IMR-90 (cell line): ENCODE results near the gene ZCCHC14. TPM values are rescaled to one million over a fixed set of nuclear protein-coding genes. Genes with fewer than 3 reads are reported as not detected.

Source experiments
- ATAC-seq: fragments of 200-7000 bp; cut with Tn5 transposase; 2 replicates; pipeline ENCODE4 v1.9.1; 2020; ENCODE audit warnings: low read depth, mild to moderate bottlenecking, moderate library complexity
- BruUV-seq: library from RNA; stranded (reverse); fragments of 400-500 nt; replicated peaks from 2 replicates; lab custom pipeline; 2021; lab: Mats Ljungman, UMichigan
- CTCF ChIA-PET: fragments of 300-600 bp; formaldehyde crosslinking; extraction: SDS; loops from one replicate; lab custom pipeline; 2021; ENCODE audit warnings: antibody characterized with exemption; lab: Yijun Ruan, JAX
- POLR2A ChIA-PET: fragments of 300-600 bp; sonication (Branson Sonifier 250); formaldehyde crosslinking; loops from one replicate; lab custom pipeline; 2022; ENCODE audit warnings: antibody characterized with exemption; ENCODE audit not compliant: unreplicated experiment; lab: Charles Lee
- DNase-seq: peaks from one replicate; pipeline ENCODE4 v3.0.0; 2013
- H2AFZ ChIP-seq: replicated peaks from 2 replicates; pipeline ENCODE3; 2013; ENCODE audit warnings: low read length, mild to moderate bottlenecking; ENCODE audit not compliant: poor library complexity
- H2AK5ac ChIP-seq: 2 replicates; pipeline ENCODE4 v1.6.1; 2013; ENCODE audit warnings: low read depth, low read length, inconsistent platforms
- H2AK9ac ChIP-seq: replicated peaks from 2 replicates; pipeline ENCODE3; 2013; ENCODE audit warnings: mild to moderate bottlenecking, low read depth, low read length, moderate library complexity; ENCODE audit not compliant: poor library complexity
- H2BK120ac ChIP-seq: 2 replicates; pipeline ENCODE4 v1.6.1; 2013; ENCODE audit warnings: low read depth, low read length, inconsistent platforms
- H2BK15ac ChIP-seq: 3 replicates; pipeline ENCODE4 v1.6.1; 2013; ENCODE audit warnings: low read depth, low read length, inconsistent platforms
- H2BK20ac ChIP-seq: 2 replicates; pipeline ENCODE4 v1.6.1; 2013; ENCODE audit warnings: low read depth, mild to moderate bottlenecking, inconsistent platforms, low read length, moderate library complexity
- H2BK5ac ChIP-seq: 2 replicates; pipeline ENCODE4 v1.6.1; 2013; ENCODE audit warnings: mild to moderate bottlenecking, low read depth, low read length, inconsistent platforms; ENCODE audit not compliant: poor library complexity, severe bottlenecking
- H3K14ac ChIP-seq: replicated peaks from 2 replicates; pipeline ENCODE4 v1.6.1; 2013; ENCODE audit warnings: low read depth, low read length, inconsistent platforms
- H3K18ac ChIP-seq: 2 replicates; pipeline ENCODE4 v1.6.1; 2013; ENCODE audit warnings: low read depth, low read length, control low read depth
- H3K23ac ChIP-seq: 2 replicates; pipeline ENCODE4 v1.6.1; 2013; ENCODE audit warnings: low read depth, low read length, inconsistent platforms
- H3K27ac ChIP-seq: 2 replicates; pipeline ENCODE4 v1.5.1; 2013; ENCODE audit warnings: mild to moderate bottlenecking, control low read depth, low read length; ENCODE audit not compliant: insufficient read depth
- H3K27me3 ChIP-seq: 2 replicates; pipeline ENCODE4 v1.6.1; 2013; ENCODE audit warnings: low read length; ENCODE audit not compliant: control insufficient read depth, insufficient read depth
- H3K36me3 ChIP-seq: 2 replicates; pipeline ENCODE4 v1.6.1; 2013; ENCODE audit warnings: low read length, mixed read lengths; ENCODE audit not compliant: control insufficient read depth, insufficient read depth
- H3K4ac ChIP-seq: 2 replicates; pipeline ENCODE4 v1.6.1; 2013; ENCODE audit warnings: low read depth, low read length, inconsistent platforms
- H3K4me1 ChIP-seq: 2 replicates; pipeline ENCODE4 v1.6.1; 2013; ENCODE audit warnings: low read length, mixed read lengths; ENCODE audit not compliant: control insufficient read depth, insufficient read depth
- H3K4me2 ChIP-seq: 2 replicates; pipeline ENCODE4 v1.6.1; 2013; ENCODE audit warnings: low read depth, mild to moderate bottlenecking, control low read depth, low read length, moderate library complexity
- H3K4me3 ChIP-seq: 2 replicates; pipeline ENCODE4 v1.5.1; 2013; ENCODE audit warnings: low read depth, mild to moderate bottlenecking, control low read depth, low read length, moderate library complexity; ENCODE audit not compliant: insufficient read depth
- H3K56ac ChIP-seq: 2 replicates; pipeline ENCODE4 v1.6.1; 2013; ENCODE audit warnings: low read length, inconsistent platforms; ENCODE audit not compliant: insufficient read depth; ENCODE audit errors: extremely low read depth
- H3K79me1 ChIP-seq, 2 experiments: 2 replicates each; pipeline ENCODE4 v1.6.1; 2013; ENCODE audit warnings: low read length in 2 of 2, inconsistent platforms in 1 of 2, low read depth in 1 of 2
- H3K9ac ChIP-seq: 2 replicates; pipeline ENCODE4 v1.6.1; 2013; ENCODE audit warnings: low read depth, low read length, control low read depth
- H3K9me1 ChIP-seq: 2 replicates; pipeline ENCODE4 v1.6.1; 2013; ENCODE audit warnings: low read length, inconsistent platforms; ENCODE audit not compliant: insufficient read depth
- H3K9me3 ChIP-seq: 2 replicates; pipeline ENCODE4 v1.6.1; 2013; ENCODE audit warnings: low read length; ENCODE audit not compliant: control insufficient read depth, insufficient read depth
- H4K20me1 ChIP-seq: 2 replicates; pipeline ENCODE4 v1.6.1; 2013; ENCODE audit warnings: low read length, inconsistent platforms; ENCODE audit not compliant: insufficient read depth
- H4K5ac ChIP-seq: 2 replicates; pipeline ENCODE4 v1.6.1; 2013; ENCODE audit warnings: mild to moderate bottlenecking, low read depth, low read length, control low read depth
- H4K8ac ChIP-seq, 2 experiments: 2 replicates each; pipeline ENCODE4 v1.6.1; 2013; ENCODE audit warnings: low read depth in 2 of 2, low read length in 2 of 2, control low read depth in 1 of 2, inconsistent platforms in 1 of 2
- H4K91ac ChIP-seq: 2 replicates; pipeline ENCODE4 v1.6.1; 2013; ENCODE audit warnings: low read depth, low read length, inconsistent platforms; ENCODE audit not compliant: insufficient read depth
- BHLHE40 ChIP-seq: fragments of 150-350 bp; IDR thresholded peaks from 2 replicates; pipeline ENCODE4 v1.6.1; 2016; ENCODE audit warnings: mild to moderate bottlenecking, low read depth, low read length
- CHD1 ChIP-seq: IDR thresholded peaks from 2 replicates; pipeline ENCODE4 v1.6.1; 2012; ENCODE audit warnings: low read depth, low read length, improper control_type of control experiment
- FOS ChIP-seq: fragments of 150-350 bp; IDR thresholded peaks from 2 replicates; pipeline ENCODE4 v1.6.1; 2016; ENCODE audit warnings: low read depth, low read length
- MAFK ChIP-seq: IDR thresholded peaks from 2 replicates; pipeline ENCODE4 v1.6.1; 2012; ENCODE audit warnings: low read depth, low read length, improper control_type of control experiment
- MAZ ChIP-seq: IDR thresholded peaks from 2 replicates; pipeline ENCODE4 v1.6.1; 2012; ENCODE audit warnings: low read depth, mild to moderate bottlenecking, low read length, improper control_type of control experiment, moderate library complexity, borderline replicate concordance
- MXI1 ChIP-seq: IDR thresholded peaks from 2 replicates; pipeline ENCODE4 v1.6.1; 2012; ENCODE audit warnings: low read depth, mild to moderate bottlenecking, low read length, moderate library complexity, borderline replicate concordance
- NFE2L2 ChIP-seq: fragments of 150-350 bp; IDR thresholded peaks from 2 replicates; pipeline ENCODE4 v1.6.1; 2016; ENCODE audit warnings: low read depth, mild to moderate bottlenecking, low read length
- RAD21 ChIP-seq: IDR thresholded peaks from 2 replicates; pipeline ENCODE4 v1.6.1; 2012; ENCODE audit warnings: low read length, improper control_type of control experiment
- RCOR1 ChIP-seq: IDR thresholded peaks from 2 replicates; pipeline ENCODE4 v1.6.1; 2012; ENCODE audit warnings: mild to moderate bottlenecking, low read length, improper control_type of control experiment; ENCODE audit not compliant: insufficient replicate concordance
- RFX5 ChIP-seq: IDR thresholded peaks from 2 replicates; pipeline ENCODE4 v1.8.0; 2012; ENCODE audit warnings: low read depth, mild to moderate bottlenecking, low read length, moderate library complexity
- SMC3 ChIP-seq: fragments of 150-350 bp; IDR thresholded peaks from 2 replicates; pipeline ENCODE4 v1.6.1; 2016; ENCODE audit warnings: low read depth, mild to moderate bottlenecking, antibody characterized with exemption, low read length, moderate library complexity
- WGBS, 2 experiments: methylation state at CpG; one replicate each; pipeline versions ENCODE4 v1.1.5 to v1.1.7; 2013; ENCODE audit warnings: missing lambda C conversion rate in 2 of 2; ENCODE audit not compliant: insufficient read length in 1 of 2; ENCODE audit errors: extremely low coverage in 2 of 2; 5-methylcytosine and 5-hydroxymethylcytosine counted together
- dilution Hi-C: fragments of 300-500 bp; cut with HindIII; formaldehyde crosslinking; loops from one replicate; pipeline ENCODE4 v1.14.3; 2018; ENCODE audit warnings: low sequenced_read_pairs; ENCODE audit not compliant: unreplicated experiment
- in situ Hi-C: fragments of 300-500 bp; cut with MboI; formaldehyde crosslinking; loops from 3 replicates; pipeline ENCODE4 v1.14.3; 2019; ENCODE audit warnings: low sequenced_read_pairs, inconsistent platforms, mixed read lengths
- intact Hi-C: fragments of 100-400 bp; cut with micrococcal nuclease; formaldehyde crosslinking; loops from 2 replicates; pipeline ENCODE4 v1.10.0; 2022
- polyA plus RNA-seq, 3 experiments: library from polyadenylated mRNA; depleted of rRNA; stranded (reverse); fragments of >200 nt; gene quantifications; 2 replicates each; pipeline ENCODE4 v1.2.3, GENCODE V29; 2012; ENCODE audit warnings: low replicate concordance in 1 of 3
- total RNA-seq: library from RNA; depleted of rRNA; stranded (reverse); fragments of >200 nt; gene quantifications from 2 replicates; pipeline ENCODE4 v1.2.3, GENCODE V29; 2012
- TF ChIP-seq, protein P1 (sequence below): fragments of 150-350 bp; IDR thresholded peaks from 2 replicates; pipeline ENCODE4 v1.6.1; 2016; ENCODE audit warnings: low read depth, mild to moderate bottlenecking, low read length, moderate library complexity, borderline replicate concordance
- TF ChIP-seq, protein P2 (sequence below): fragments of 150-350 bp; IDR thresholded peaks from 2 replicates; pipeline ENCODE4 v1.6.1; 2017; ENCODE audit warnings: mild to moderate bottlenecking, antibody characterized with exemption, low read length, low read depth
- TF ChIP-seq, protein P3 (sequence below): conservative IDR thresholded peaks from 2 replicates; pipeline ENCODE4 v1.5.1; 2012; ENCODE audit warnings: mild to moderate bottlenecking, low read depth, low read length, improper control_type of control experiment

Gene ZCCHC14
- total and polyA plus RNA-seq, 2 of the 4 experiments (the other 2 are of a cell fraction), result 2.5 to 5.3 TPM

DNA sequence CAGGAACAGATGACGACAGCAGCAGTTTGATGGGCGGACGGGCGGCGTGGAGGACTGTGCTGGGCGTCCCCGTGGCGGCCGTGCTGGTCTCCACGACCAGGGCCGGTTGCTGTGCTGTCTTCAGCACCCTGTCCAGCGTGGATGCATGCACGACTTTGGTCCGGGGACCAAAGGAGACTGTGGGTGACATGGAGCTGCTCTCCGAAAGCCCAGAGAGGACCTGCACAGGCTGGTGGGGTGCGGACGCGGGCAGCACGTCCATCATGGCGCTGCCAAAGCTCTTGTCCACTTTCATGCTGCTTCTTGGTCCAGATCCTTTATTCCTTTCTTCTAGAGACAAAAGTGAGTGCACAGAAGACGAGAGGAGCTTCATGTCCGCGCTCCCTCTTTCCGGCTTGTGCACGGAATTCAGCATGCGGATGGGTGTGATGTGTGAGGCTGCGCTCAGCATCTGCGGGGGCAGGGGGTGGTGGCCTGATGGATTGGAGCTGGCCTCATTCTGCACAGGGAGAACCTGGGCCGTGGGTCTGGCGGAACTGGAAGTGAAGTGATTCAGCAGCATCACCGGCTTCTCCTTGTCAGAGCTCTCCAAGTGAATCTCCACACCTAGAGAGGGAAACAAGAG is 80.3 kb downstream of the ZCCHC14 start:
- POLR2A ChIA-PET, result no interaction called here

More for the DNA sequence above, 80.3 kb downstream of the ZCCHC14 start:
- Histone ChIP-seq H2AK5ac (no peak overlapping the region), H2BK15ac (no peak overlapping the region), H3K23ac (no peak overlapping the region), H4K20me1 (peaks cover 18% of the 10 kb centered on the region), H3K4ac (no peak overlapping the region), H3K9ac (no peak overlapping the region), H3K14ac (no peak overlapping the region), H3K9me3 (no peaks in the 10 kb centered on the region), H3K18ac (no peak overlapping the region), H4K5ac (no peak overlapping the region), H3K4me2 (no peak overlapping the region), H3K4me1 (no peaks in the 10 kb centered on the region), H3K36me3 (peaks cover 61% of the 10 kb centered on the region), H3K4me3 (no peak overlapping the region), H2BK20ac (no peak overlapping the region), H3K56ac (no peak overlapping the region), H2BK5ac (no peak overlapping the region), H3K9me1 (no peaks in the 10 kb centered on the region), H4K8ac (no peak overlapping the region), H2AFZ (no peak overlapping the region), H4K91ac (no peak overlapping the region), H3K79me1 (peaks cover 0 to 3% of the 10 kb centered on the region in 2 experiments; a peak in 1 of 4 replicates), H2AK9ac (no peak overlapping the region), H3K27ac (no peak overlapping the region), H2BK120ac (no peak overlapping the region), H3K27me3 (no peaks in the 10 kb centered on the region)
- DNase-seq (no peak), ATAC-seq (no peak)
- BruUV-seq, result no TSS peak
- intact Hi-C loops, result no loop called here
- WGBS, 2 experiments, result 87% methylated on average over 14 of the region's 31 CpGs; no CpG with 5 or more reads in 1 of the 2 experiments
- dilution Hi-C loops, result no loop called here
- CTCF ChIA-PET, result interaction anchor here (0.7 to 1.1 kb wide), 2 partner anchors 16 to 159 kb away, joined by 3 to 5 read pairs; no protein-coding TSS in a partner anchor
- in situ Hi-C loops, result loop anchor here (25.0 kb wide), 1 partner anchor 350 kb away; the partner anchor contains the start of gene KLHDC4
- TF ChIP-seq MAZ (no peak), RFX5 (no peak), SMC3 (no peak), MXI1 (no peak), NFE2L2 (no peak), MAFK (no peak), RAD21 (no peak), RCOR1 (no peak), BHLHE40 (no peak), FOS (no peak), CHD1 (no peak)
- TF ChIP-seq, protein P1, sequence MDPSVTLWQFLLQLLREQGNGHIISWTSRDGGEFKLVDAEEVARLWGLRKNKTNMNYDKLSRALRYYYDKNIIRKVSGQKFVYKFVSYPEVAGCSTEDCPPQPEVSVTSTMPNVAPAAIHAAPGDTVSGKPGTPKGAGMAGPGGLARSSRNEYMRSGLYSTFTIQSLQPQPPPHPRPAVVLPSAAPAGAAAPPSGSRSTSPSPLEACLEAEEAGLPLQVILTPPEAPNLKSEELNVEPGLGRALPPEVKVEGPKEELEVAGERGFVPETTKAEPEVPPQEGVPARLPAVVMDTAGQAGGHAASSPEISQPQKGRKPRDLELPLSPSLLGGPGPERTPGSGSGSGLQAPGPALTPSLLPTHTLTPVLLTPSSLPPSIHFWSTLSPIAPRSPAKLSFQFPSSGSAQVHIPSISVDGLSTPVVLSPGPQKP, result no peak
- TF ChIP-seq, protein P2, sequence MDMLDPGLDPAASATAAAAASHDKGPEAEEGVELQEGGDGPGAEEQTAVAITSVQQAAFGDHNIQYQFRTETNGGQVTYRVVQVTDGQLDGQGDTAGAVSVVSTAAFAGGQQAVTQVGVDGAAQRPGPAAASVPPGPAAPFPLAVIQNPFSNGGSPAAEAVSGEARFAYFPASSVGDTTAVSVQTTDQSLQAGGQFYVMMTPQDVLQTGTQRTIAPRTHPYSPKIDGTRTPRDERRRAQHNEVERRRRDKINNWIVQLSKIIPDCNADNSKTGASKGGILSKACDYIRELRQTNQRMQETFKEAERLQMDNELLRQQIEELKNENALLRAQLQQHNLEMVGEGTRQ, result no peak
- TF ChIP-seq, protein P3, sequence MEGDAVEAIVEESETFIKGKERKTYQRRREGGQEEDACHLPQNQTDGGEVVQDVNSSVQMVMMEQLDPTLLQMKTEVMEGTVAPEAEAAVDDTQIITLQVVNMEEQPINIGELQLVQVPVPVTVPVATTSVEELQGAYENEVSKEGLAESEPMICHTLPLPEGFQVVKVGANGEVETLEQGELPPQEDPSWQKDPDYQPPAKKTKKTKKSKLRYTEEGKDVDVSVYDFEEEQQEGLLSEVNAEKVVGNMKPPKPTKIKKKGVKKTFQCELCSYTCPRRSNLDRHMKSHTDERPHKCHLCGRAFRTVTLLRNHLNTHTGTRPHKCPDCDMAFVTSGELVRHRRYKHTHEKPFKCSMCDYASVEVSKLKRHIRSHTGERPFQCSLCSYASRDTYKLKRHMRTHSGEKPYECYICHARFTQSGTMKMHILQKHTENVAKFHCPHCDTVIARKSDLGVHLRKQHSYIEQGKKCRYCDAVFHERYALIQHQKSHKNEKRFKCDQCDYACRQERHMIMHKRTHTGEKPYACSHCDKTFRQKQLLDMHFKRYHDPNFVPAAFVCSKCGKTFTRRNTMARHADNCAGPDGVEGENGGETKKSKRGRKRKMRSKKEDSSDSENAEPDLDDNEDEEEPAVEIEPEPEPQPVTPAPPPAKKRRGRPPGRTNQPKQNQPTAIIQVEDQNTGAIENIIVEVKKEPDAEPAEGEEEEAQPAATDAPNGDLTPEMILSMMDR, result no peak
